H9 (cell line): ENCODE results near the gene SPRN. TPM values are rescaled to one million over a fixed set of nuclear protein-coding genes. Genes with fewer than 3 reads are reported as not detected.
A peak's percentile ranks its signal among the peaks of the same experiment; 100 is the strongest.

Experiments
- DNase-seq: peaks from one replicate; pipeline ENCODE4 v3.0.0-alpha.2; 2017
- H2AFZ ChIP-seq: one replicate; pipeline ENCODE4 v1.6.1; 2013; ENCODE audit warnings: mild to moderate bottlenecking, low read length, control low read depth, moderate library complexity
- H2AK5ac ChIP-seq: 2 replicates; pipeline ENCODE4 v1.6.1; 2013; ENCODE audit warnings: low read length, control low read depth, mixed read lengths; ENCODE audit not compliant: insufficient read length
- H2BK120ac ChIP-seq: one replicate; pipeline ENCODE4 v1.6.1; 2013; ENCODE audit warnings: low read depth, mild to moderate bottlenecking, low read length, control low read depth, inconsistent platforms; ENCODE audit not compliant: poor library complexity, severe bottlenecking
- H2BK12ac ChIP-seq: 2 replicates; pipeline ENCODE4 v1.6.1; 2013; ENCODE audit warnings: low read length, control low read depth, mixed read lengths, low read depth; ENCODE audit not compliant: insufficient read length
- H2BK15ac ChIP-seq: 2 replicates; pipeline ENCODE4 v1.6.1; 2013; ENCODE audit warnings: low read depth, low read length, control low read depth
- H2BK20ac ChIP-seq: one replicate; pipeline ENCODE4 v1.6.1; 2013; ENCODE audit warnings: low read depth, mild to moderate bottlenecking, low read length, control low read depth, inconsistent platforms; ENCODE audit not compliant: poor library complexity, severe bottlenecking
- H2BK5ac ChIP-seq: 2 replicates; pipeline ENCODE4 v1.6.1; 2013; ENCODE audit warnings: low read length, control low read depth, mixed read lengths; ENCODE audit not compliant: insufficient read length
- H3K14ac ChIP-seq: 2 replicates; pipeline ENCODE4 v1.6.1; 2013; ENCODE audit warnings: low read length, control low read depth; ENCODE audit not compliant: insufficient read depth
- H3K18ac ChIP-seq: 2 replicates; pipeline ENCODE4 v1.6.1; 2013; ENCODE audit warnings: low read depth, mild to moderate bottlenecking, mixed read lengths, low read length, control low read depth; ENCODE audit not compliant: insufficient read length
- H3K23ac ChIP-seq: 2 replicates; pipeline ENCODE4 v1.6.1; 2013; ENCODE audit warnings: low read length, control low read depth, mixed read lengths, low read depth; ENCODE audit not compliant: insufficient read length
- H3K23me2 ChIP-seq: 2 replicates; pipeline ENCODE4 v1.6.1; 2013; ENCODE audit warnings: low read depth, mild to moderate bottlenecking, mixed read lengths, low read length, control low read depth; ENCODE audit not compliant: insufficient read length, poor library complexity, severe bottlenecking
- H3K27ac ChIP-seq: 2 replicates; pipeline ENCODE4 v1.5.1; 2013; ENCODE audit warnings: low read length, control low read depth, mixed read lengths, low read depth; ENCODE audit not compliant: insufficient read length
- H3K27me3 ChIP-seq: 2 replicates; pipeline ENCODE4 v1.6.1; 2013; ENCODE audit warnings: low read length, control low read depth, inconsistent platforms; ENCODE audit not compliant: insufficient read depth
- H3K4ac ChIP-seq: 2 replicates; pipeline ENCODE4 v1.6.1; 2013; ENCODE audit warnings: low read depth, mild to moderate bottlenecking, control low read depth, inconsistent platforms, low read length, moderate library complexity
- H3K4me1 ChIP-seq: 2 replicates; pipeline ENCODE4 v1.6.1; 2013; ENCODE audit warnings: low read length, control low read depth, inconsistent platforms; ENCODE audit not compliant: insufficient read depth
- H3K4me2 ChIP-seq: 2 replicates; pipeline ENCODE4 v1.6.1; 2013; ENCODE audit warnings: low read length, control low read depth, mixed read lengths; ENCODE audit not compliant: insufficient read length, insufficient read depth
- H3K56ac ChIP-seq: 2 replicates; pipeline ENCODE4 v1.6.1; 2013; ENCODE audit warnings: low read depth, mild to moderate bottlenecking, mixed read lengths, low read length, control low read depth; ENCODE audit not compliant: insufficient read length
- H3K79me1 ChIP-seq: 2 replicates; pipeline ENCODE4 v1.6.1; 2013; ENCODE audit warnings: low read depth, mild to moderate bottlenecking, moderate library complexity, low read length, control low read depth, inconsistent platforms; ENCODE audit not compliant: insufficient read depth, poor library complexity, severe bottlenecking
- H3K79me2 ChIP-seq: 2 replicates; pipeline ENCODE4 v1.6.1; 2013; ENCODE audit warnings: low read length, control low read depth, inconsistent platforms; ENCODE audit not compliant: insufficient read depth
- H3K9ac ChIP-seq: 2 replicates; pipeline ENCODE4 v1.6.1; 2013; ENCODE audit warnings: low read length, control low read depth, mixed read lengths; ENCODE audit not compliant: insufficient read length; ENCODE audit errors: extremely low read depth
- H3K9me3 ChIP-seq: one replicate; pipeline ENCODE4 v1.6.1; 2013; ENCODE audit warnings: low read depth, low read length, inconsistent platforms; ENCODE audit not compliant: control insufficient read depth
- H3T11ph ChIP-seq: one replicate; pipeline ENCODE4 v1.6.1; 2013; ENCODE audit warnings: mild to moderate bottlenecking, low read length, control low read depth, inconsistent platforms
- H4K20me1 ChIP-seq: one replicate; pipeline ENCODE4 v1.6.1; 2013; ENCODE audit not compliant: control insufficient read depth, insufficient read length, insufficient read depth
- H4K5ac ChIP-seq: 2 replicates; pipeline ENCODE4 v1.6.1; 2013; ENCODE audit warnings: low read depth, mild to moderate bottlenecking, mixed read lengths, low read length, control low read depth; ENCODE audit not compliant: insufficient read length
- H4K8ac ChIP-seq: replicated peaks from 2 replicates; pipeline ENCODE4 v1.6.1; 2013; ENCODE audit warnings: low read length, control low read depth, mixed read lengths, low read depth; ENCODE audit not compliant: insufficient read length
- H4K91ac ChIP-seq: 2 replicates; pipeline ENCODE4 v1.6.1; 2013; ENCODE audit warnings: low read depth, mild to moderate bottlenecking, moderate library complexity, mixed read lengths, low read length, control low read depth; ENCODE audit not compliant: insufficient read length
- H3K27ac Mint-ChIP-seq, 3 experiments: 2 replicates in 2 of 3; 3 replicates in 1 of 3; pipeline ENCODE4 v1.8.0; 2020 to 2021; ENCODE audit warnings: mixed read lengths in 3 of 3, mild to moderate bottlenecking in 1 of 3, moderate library complexity in 1 of 3
- H3K27me3 Mint-ChIP-seq: 2 replicates; pipeline ENCODE4 v1.8.0; 2021; ENCODE audit warnings: low read depth, mild to moderate bottlenecking, moderate library complexity, mixed read lengths
- H3K36me3 Mint-ChIP-seq, 3 experiments: 2 replicates in 2 of 3; 3 replicates in 1 of 3; pipeline ENCODE4 v1.8.0; 2020 to 2021; ENCODE audit warnings: low read depth in 3 of 3, mixed read lengths in 3 of 3; ENCODE audit not compliant: insufficient read depth in 1 of 3
- H3K4me1 Mint-ChIP-seq, 2 experiments: 2 replicates each; pipeline ENCODE4 v1.8.0; 2020; ENCODE audit warnings: mixed read lengths in 2 of 2
- H3K4me3 Mint-ChIP-seq, 2 experiments: 2 replicates in 1 of 2; 3 replicates in 1 of 2; pipeline ENCODE4 v1.8.0; 2020 to 2021; ENCODE audit warnings: mild to moderate bottlenecking in 2 of 2, mixed read lengths in 2 of 2, moderate library complexity in 1 of 2
- H3K9me3 Mint-ChIP-seq, 2 experiments: 2 replicates in 1 of 2; 3 replicates in 1 of 2; pipeline ENCODE4 v1.8.0; 2020; ENCODE audit warnings: mild to moderate bottlenecking in 2 of 2, mixed read lengths in 2 of 2, moderate library complexity in 1 of 2
- WGBS: extraction: QIAGEN DNeasy Blood & Tissue Kit; methylation state at CpG from one replicate; pipeline ENCODE4 v1.1.7; 2013; ENCODE audit warnings: missing lambda C conversion rate, low lambda C conversion rate, mixed read lengths; ENCODE audit not compliant: insufficient read length; ENCODE audit errors: extremely low coverage; 5-methylcytosine and 5-hydroxymethylcytosine counted together
- total RNA-seq: library from RNA; stranded (reverse); gene quantifications from 2 replicates; pipeline ENCODE4 v1.2.1, GENCODE V29; 2021
- TF ChIP-seq, protein P1 (sequence below): fragments of 200-600 bp; sonication (generic); conservative IDR thresholded peaks from 3 replicates; pipeline ENCODE4 v1.8.0; 2021; ENCODE audit warnings: antibody characterized with exemption, mild to moderate bottlenecking

Gene SPRN
- total RNA-seq, 1 experiment from 2014 or later = 0.42 TPM

DNA sequence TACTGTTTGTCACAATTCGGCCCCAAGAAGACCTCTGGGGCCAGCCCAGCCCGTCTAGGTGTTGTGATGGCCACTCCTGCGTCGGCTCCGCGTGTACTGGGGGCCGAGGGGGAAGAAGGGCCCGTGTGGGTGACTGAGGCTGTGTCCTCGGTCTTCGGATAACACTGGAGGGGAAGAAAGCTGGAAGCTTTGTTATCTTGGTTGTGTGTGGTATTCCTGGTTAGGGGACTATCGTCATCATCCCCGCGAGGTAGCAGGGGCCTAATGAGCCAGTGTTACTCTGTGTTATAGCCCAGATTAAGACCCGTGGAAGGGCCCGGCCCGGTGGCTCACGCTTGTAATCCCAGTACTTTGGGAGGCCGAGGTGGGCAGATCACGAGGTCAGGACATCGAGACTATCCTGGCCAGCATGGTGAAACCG lies 29.6 kb downstream of the SPRN start:
- no peaks in the 10 kb centered on the region; a peak in 1 of 5 replicates for H3K9me3 Mint-ChIP-seq
- DNase-seq = no peak
- no peak overlapping the region for H3K56ac ChIP-seq

More for the DNA sequence above, 29.6 kb downstream of the SPRN start:
- no peaks in the 10 kb centered on the region for H3K27me3 Mint-ChIP-seq
- peak overlapping the region; percentile 69 to 98 (median 88); a peak in 5 of 7 replicates for H3K27ac Mint-ChIP-seq
- Histone ChIP-seq H3K79me1 (peaks cover 4% of the 10 kb centered on the region), H3K27ac (no peak overlapping the region), H2AFZ (no peak overlapping the region), H3K27me3 (no peaks in the 10 kb centered on the region), H3K23ac (no peak overlapping the region), H4K91ac (no peak overlapping the region), H2BK120ac (no peak overlapping the region), H3K23me2 (peaks cover 5% of the 10 kb centered on the region), H2AK5ac (no peak overlapping the region), H3K4me2 (peak overlapping the region; percentile 89), H3K9me3 (no peaks in the 10 kb centered on the region), H2BK12ac (no peak overlapping the region), H3K4me1 (no peaks in the 10 kb centered on the region), H3K79me2 (peaks cover 3% of the 10 kb centered on the region; the same call in 1 of the 2 replicates), H3K14ac (peak overlapping the region; percentile 98), H2BK15ac (no peak overlapping the region), H4K20me1 (no peaks in the 10 kb centered on the region), H3K9ac (peak overlapping the region; percentile 96), H3K18ac (no peak overlapping the region), H3T11ph (no peak overlapping the region), H2BK5ac (no peak overlapping the region), H2BK20ac (no peak overlapping the region), H4K5ac (no peak overlapping the region), H4K8ac (no peak overlapping the region), H3K4ac (no peak overlapping the region)
- peaks cover 9 to 12% of the 10 kb centered on the region in 2 experiments for H3K4me1 Mint-ChIP-seq
- WGBS = no CpG with 5 or more reads among the region's 21 CpGs
- H3K36me3 Mint-ChIP-seq = peaks cover 36 to 41% (median 41%) of the 10 kb centered on the region in 3 experiments
- peak overlapping the region; percentile 89 to 96 for H3K4me3 Mint-ChIP-seq
- TF ChIP-seq, protein P1, sequence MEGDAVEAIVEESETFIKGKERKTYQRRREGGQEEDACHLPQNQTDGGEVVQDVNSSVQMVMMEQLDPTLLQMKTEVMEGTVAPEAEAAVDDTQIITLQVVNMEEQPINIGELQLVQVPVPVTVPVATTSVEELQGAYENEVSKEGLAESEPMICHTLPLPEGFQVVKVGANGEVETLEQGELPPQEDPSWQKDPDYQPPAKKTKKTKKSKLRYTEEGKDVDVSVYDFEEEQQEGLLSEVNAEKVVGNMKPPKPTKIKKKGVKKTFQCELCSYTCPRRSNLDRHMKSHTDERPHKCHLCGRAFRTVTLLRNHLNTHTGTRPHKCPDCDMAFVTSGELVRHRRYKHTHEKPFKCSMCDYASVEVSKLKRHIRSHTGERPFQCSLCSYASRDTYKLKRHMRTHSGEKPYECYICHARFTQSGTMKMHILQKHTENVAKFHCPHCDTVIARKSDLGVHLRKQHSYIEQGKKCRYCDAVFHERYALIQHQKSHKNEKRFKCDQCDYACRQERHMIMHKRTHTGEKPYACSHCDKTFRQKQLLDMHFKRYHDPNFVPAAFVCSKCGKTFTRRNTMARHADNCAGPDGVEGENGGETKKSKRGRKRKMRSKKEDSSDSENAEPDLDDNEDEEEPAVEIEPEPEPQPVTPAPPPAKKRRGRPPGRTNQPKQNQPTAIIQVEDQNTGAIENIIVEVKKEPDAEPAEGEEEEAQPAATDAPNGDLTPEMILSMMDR = no peak
